Mucosa of stomach (tissue), 1 donor: ENCODE data around the gene RBM15B.
"Not testable (repeated sequence)": the region's sequence is repeated elsewhere in the genome, so short reads cannot be mapped to it uniquely, and the experiment has no call there.

Source experiments
- H3K27me3 ChIP-seq: one replicate; pipeline ENCODE4 v1.7.0; 2013; ENCODE audit warnings: mild to moderate bottlenecking, low read length; ENCODE audit not compliant: control insufficient read depth, insufficient read depth
- H3K36me3 ChIP-seq: one replicate; pipeline ENCODE4 v1.7.0; 2013; ENCODE audit warnings: low read length; ENCODE audit not compliant: control insufficient read depth, insufficient read depth
- H3K4me1 ChIP-seq: one replicate; pipeline ENCODE4 v1.7.0; 2013; ENCODE audit warnings: mild to moderate bottlenecking, low read length; ENCODE audit not compliant: control insufficient read depth, insufficient read depth
- H3K4me3 ChIP-seq: one replicate; pipeline ENCODE4 v1.7.0; 2013; ENCODE audit warnings: low read length
- H3K9ac ChIP-seq: one replicate; pipeline ENCODE4 v1.7.0; 2013; ENCODE audit warnings: mild to moderate bottlenecking, low read length, moderate library complexity
- H3K9me3 ChIP-seq: one replicate; pipeline ENCODE4 v1.7.0; 2013; ENCODE audit warnings: mild to moderate bottlenecking, low read length, moderate library complexity; ENCODE audit not compliant: control insufficient read depth
- donor health status: Pancreatic carcinoma.

Gene RBM15B

GRCh38 chr3:51360806-51361205, 30.3 kb upstream of the RBM15B start:
- H3K36me3 ChIP-seq, result no peaks in the 10 kb centered on the region
- no peaks in the 10 kb centered on the region for H3K27me3 ChIP-seq
- H3K9ac ChIP-seq, result no peak overlapping the region

GRCh38 chr3:51361746-51362145, 29.3 kb upstream of the RBM15B start:
- peaks cover 9% of the 10 kb centered on the region for H3K4me1 ChIP-seq
- H3K36me3 ChIP-seq, result no peaks in the 10 kb centered on the region
- H3K27me3 ChIP-seq, result no peaks in the 10 kb centered on the region
- no peaks in the 10 kb centered on the region for H3K9me3 ChIP-seq
- H3K9ac ChIP-seq, result no peak overlapping the region
- H3K4me3 ChIP-seq, result no peak overlapping the region

More at GRCh38 chr3:51360806-51361205, 30.3 kb upstream of the RBM15B start:
- no peaks in the 10 kb centered on the region for H3K9me3 ChIP-seq
- H3K4me1 ChIP-seq, result peaks cover 18% of the 10 kb centered on the region
- no peak overlapping the region for H3K4me3 ChIP-seq

GRCh38 chr3:51362476-51362875, 28.6 kb upstream of the RBM15B start:
- H3K9me3 ChIP-seq, result no peaks in the 10 kb centered on the region
- H3K9ac ChIP-seq, result no peak overlapping the region
- H3K27me3 ChIP-seq, result no peaks in the 10 kb centered on the region
- H3K36me3 ChIP-seq, result no peaks in the 10 kb centered on the region
- no peak overlapping the region for H3K4me3 ChIP-seq
- H3K4me1 ChIP-seq, result peaks cover 2% of the 10 kb centered on the region

GRCh38 chr3:51368276-51368675, 22.8 kb upstream of the RBM15B start:
- H3K4me3 ChIP-seq, H3K36me3 ChIP-seq, H3K9ac ChIP-seq, H3K27me3 ChIP-seq, H3K9me3 ChIP-seq, H3K4me1 ChIP-seq: not testable (repeated sequence)

GRCh38 chr3:51371943-51372557, 19.0 kb upstream of the RBM15B start:
- Histone ChIP-seq H3K36me3 (no peaks in the 10 kb centered on the region), H3K27me3 (no peaks in the 10 kb centered on the region), H3K9me3 (no peaks in the 10 kb centered on the region), H3K9ac (no peak overlapping the region), H3K4me3 (no peak overlapping the region), H3K4me1 (no peaks in the 10 kb centered on the region)

GRCh38 chr3:51373658-51374421, 17.2 kb upstream of the RBM15B start:
- no peaks in the 10 kb centered on the region for H3K9me3 ChIP-seq
- no peaks in the 10 kb centered on the region for H3K4me1 ChIP-seq
- no peaks in the 10 kb centered on the region for H3K36me3 ChIP-seq
- no peak overlapping the region for H3K9ac ChIP-seq
- H3K4me3 ChIP-seq, result no peak overlapping the region
- H3K27me3 ChIP-seq, result no peaks in the 10 kb centered on the region

GRCh38 chr3:51374456-51374855, 16.6 kb upstream of the RBM15B start:
- Histone ChIP-seq H3K9me3 (no peaks in the 10 kb centered on the region), H3K36me3 (no peaks in the 10 kb centered on the region), H3K9ac (no peak overlapping the region), H3K27me3 (no peaks in the 10 kb centered on the region), H3K4me3 (no peak overlapping the region), H3K4me1 (no peaks in the 10 kb centered on the region)

- Histone ChIP-seq H3K36me3 (no peaks in the 10 kb centered on the region), H3K9ac (no peak overlapping the region), H3K4me3 (no peak overlapping the region), H3K9me3 (no peaks in the 10 kb centered on the region), H3K27me3 (no peaks in the 10 kb centered on the region), H3K4me1 (no peaks in the 10 kb centered on the region)
These were observed 15.9 kb upstream of the RBM15B start for GRCh38 chr3:51375136-51375535.

- Histone ChIP-seq H3K36me3 (no peaks in the 10 kb centered on the region), H3K27me3 (no peaks in the 10 kb centered on the region), H3K9ac (no peak overlapping the region), H3K9me3 (no peaks in the 10 kb centered on the region), H3K4me3 (no peak overlapping the region), H3K4me1 (no peaks in the 10 kb centered on the region)
These were observed 15.5 kb upstream of the RBM15B start for GRCh38 chr3:51375571-51375970.

- no peaks in the 10 kb centered on the region for H3K4me1 ChIP-seq
These were observed 13.0 kb upstream of the RBM15B start for GRCh38 chr3:51378065-51378464.

GRCh38 chr3:51378726-51379125, 12.4 kb upstream of the RBM15B start:
- H3K9ac ChIP-seq, result no peak overlapping the region
- H3K4me1 ChIP-seq, result peaks cover 6% of the 10 kb centered on the region
- H3K36me3 ChIP-seq, result no peaks in the 10 kb centered on the region

More at GRCh38 chr3:51378065-51378464, 13.0 kb upstream of the RBM15B start:
- Histone ChIP-seq H3K36me3 (no peaks in the 10 kb centered on the region), H3K27me3 (no peaks in the 10 kb centered on the region), H3K9me3 (no peaks in the 10 kb centered on the region), H3K9ac (no peak overlapping the region), H3K4me3 (no peak overlapping the region)

GRCh38 chr3:51379301-51379700, 11.8 kb upstream of the RBM15B start:
- no peak overlapping the region for H3K4me3 ChIP-seq
- H3K9ac ChIP-seq, result no peak overlapping the region
- H3K4me1 ChIP-seq, result peaks cover 11% of the 10 kb centered on the region
- H3K36me3 ChIP-seq, result no peaks in the 10 kb centered on the region
- H3K9me3 ChIP-seq, result no peaks in the 10 kb centered on the region
- no peaks in the 10 kb centered on the region for H3K27me3 ChIP-seq

More at GRCh38 chr3:51378726-51379125, 12.4 kb upstream of the RBM15B start:
- no peaks in the 10 kb centered on the region for H3K9me3 ChIP-seq
- H3K4me3 ChIP-seq, result no peak overlapping the region
- H3K27me3 ChIP-seq, result no peaks in the 10 kb centered on the region
